ENCODE results near the gene BSG. TPM values are rescaled to one million over a fixed set of nuclear protein-coding genes. Genes with fewer than 3 reads are reported as not detected.

BSG gene
- total and polyA plus RNA-seq, 12 donors, result 829 to 5,252 (median 1,705) TPM

GRCh38 chr19:579111-579841 is 6.9 kb downstream of the BSG start:
- Histone ChIP-seq H3K27ac (peak overlapping the region in 5 of 10 donors; percentile 10 to 96 (median 36)), H3K4me1 (peaks cover 23 to 97% (median 66%) of the 10 kb centered on the region in 9 donors), H3K9me3 (no peaks in the 10 kb centered on the region), H3K36me3 (peaks cover 0 to 63% (median 26%) of the 10 kb centered on the region in 9 donors), H3K27me3 (no peaks in the 10 kb centered on the region), H3K4me3 (peak overlapping the region in 2 of 10 donors; percentile 3 to 20)
- TF ChIP-seq, protein P1, sequence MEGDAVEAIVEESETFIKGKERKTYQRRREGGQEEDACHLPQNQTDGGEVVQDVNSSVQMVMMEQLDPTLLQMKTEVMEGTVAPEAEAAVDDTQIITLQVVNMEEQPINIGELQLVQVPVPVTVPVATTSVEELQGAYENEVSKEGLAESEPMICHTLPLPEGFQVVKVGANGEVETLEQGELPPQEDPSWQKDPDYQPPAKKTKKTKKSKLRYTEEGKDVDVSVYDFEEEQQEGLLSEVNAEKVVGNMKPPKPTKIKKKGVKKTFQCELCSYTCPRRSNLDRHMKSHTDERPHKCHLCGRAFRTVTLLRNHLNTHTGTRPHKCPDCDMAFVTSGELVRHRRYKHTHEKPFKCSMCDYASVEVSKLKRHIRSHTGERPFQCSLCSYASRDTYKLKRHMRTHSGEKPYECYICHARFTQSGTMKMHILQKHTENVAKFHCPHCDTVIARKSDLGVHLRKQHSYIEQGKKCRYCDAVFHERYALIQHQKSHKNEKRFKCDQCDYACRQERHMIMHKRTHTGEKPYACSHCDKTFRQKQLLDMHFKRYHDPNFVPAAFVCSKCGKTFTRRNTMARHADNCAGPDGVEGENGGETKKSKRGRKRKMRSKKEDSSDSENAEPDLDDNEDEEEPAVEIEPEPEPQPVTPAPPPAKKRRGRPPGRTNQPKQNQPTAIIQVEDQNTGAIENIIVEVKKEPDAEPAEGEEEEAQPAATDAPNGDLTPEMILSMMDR (IDR thresholded peaks at IDR 0.05), result no peak
- DNase-seq, result no peak
- no peak for ATAC-seq
- WGBS, 2 donors, result 67 to 78% methylated on average over 46 of the region's 46 CpGs
- intact Hi-C loops (cut with DNase I), result no loop called here

GRCh38 chr19:579842-580155 is 7.4 kb downstream of the BSG start:
- Histone ChIP-seq H3K4me1 (peaks cover 19 to 95% (median 61%) of the 10 kb centered on the region in 9 donors), H3K27me3 (peaks cover 0 to 3% (median 0%) of the 10 kb centered on the region in 7 donors), H3K27ac (peak overlapping the region in 6 of 10 donors; percentile 10 to 96 (median 33)), H3K36me3 (peaks cover 0 to 63% (median 26%) of the 10 kb centered on the region in 9 donors), H3K9me3 (no peaks in the 10 kb centered on the region), H3K4me3 (peak overlapping the region in 1 of 10 donors; percentile 20)
- TF ChIP-seq, protein P1 (IDR thresholded peaks at IDR 0.05), result no peak
- DNase-seq (no peak), ATAC-seq (no peak)
- 71 to 77% methylated on average over 11 of the region's 11 CpGs for WGBS, 2 donors
- intact Hi-C loops (cut with DNase I), result no loop called here

GRCh38 chr19:580274-580835 is 8.0 kb downstream of the BSG start:
- Histone ChIP-seq H3K27ac (peak overlapping the region in 3 of 10 donors; percentile 30 to 96 (median 36)), H3K4me1 (peaks cover 16 to 90% (median 56%) of the 10 kb centered on the region in 9 donors)
- TF ChIP-seq, protein P1 (IDR thresholded peaks at IDR 0.05), result no peak

GRCh38 chr19:581399-582111 is 9.2 kb downstream of the BSG start:
- Histone ChIP-seq H3K4me3 (no peak overlapping the region), H3K27ac (peak overlapping the region in 2 of 10 donors; percentile 20 to 43), H3K4me1 (peaks cover 11 to 78% (median 45%) of the 10 kb centered on the region in 9 donors), H3K27me3 (peaks cover 0 to 4% (median 0%) of the 10 kb centered on the region in 7 donors), H3K36me3 (peaks cover 0 to 63% (median 26%) of the 10 kb centered on the region in 9 donors), H3K9me3 (no peaks in the 10 kb centered on the region)
- TF ChIP-seq, protein P1 (IDR thresholded peaks at IDR 0.05), result no peak
- DNase-seq (peak in 1 of 2 donors; percentile 54), ATAC-seq (peak in 1 of 8 donors; percentile 7)
- 69 to 75% methylated on average over 40 of the region's 40 CpGs for WGBS, 2 donors
- intact Hi-C loops (cut with DNase I), result no loop called here

More at GRCh38 chr19:580274-580835, 8.0 kb downstream of the BSG start:
- WGBS, 2 donors, result 71% methylated on average over 22 of the region's 22 CpGs
- DNase-seq (no peak), ATAC-seq (no peak)
- H3K9me3 ChIP-seq, result no peaks in the 10 kb centered on the region
- H3K36me3 ChIP-seq, result peaks cover 0 to 63% (median 26%) of the 10 kb centered on the region in 9 donors
- H3K4me3 ChIP-seq, result no peak overlapping the region
- intact Hi-C loops (cut with DNase I), result no loop called here
- peaks cover 0 to 4% (median 0%) of the 10 kb centered on the region in 7 donors for H3K27me3 ChIP-seq

Measured in heart right ventricle (tissue), 16 donors.